ENCODE data around the gene ZRANB1.

ZRANB1 gene

GRCh38 chr10:125008689-125009638, 67.0 kb downstream of the ZRANB1 start:
- DNase-seq, result peak; percentile 10

GRCh38 chr10:125009661-125010161, 67.8 kb downstream of the ZRANB1 start:
- DNase-seq, result peak; percentile 3

- DNase-seq, result no peak
These were observed 68.4 kb downstream of the ZRANB1 start for GRCh38 chr10:125010362-125010761.

- DNase-seq, result no peak
These were observed 69.4 kb downstream of the ZRANB1 start for GRCh38 chr10:125011171-125011925.

- no peak for DNase-seq
These were observed 70.2 kb downstream of the ZRANB1 start for GRCh38 chr10:125011926-125012705.

GRCh38 chr10:125012851-125013528, 71.1 kb downstream of the ZRANB1 start:
- no peak for DNase-seq

GRCh38 chr10:125013529-125013872, 71.6 kb downstream of the ZRANB1 start:
- DNase-seq, result no peak

GRCh38 chr10:125014086-125014830, 72.3 kb downstream of the ZRANB1 start:
- no peak for DNase-seq

- DNase-seq, result no peak
These were observed 73.0 kb downstream of the ZRANB1 start for GRCh38 chr10:125014836-125015355.

- DNase-seq, result no peak
These were observed 73.5 kb downstream of the ZRANB1 start for GRCh38 chr10:125015356-125015944.

GRCh38 chr10:125016123-125016522, 74.2 kb downstream of the ZRANB1 start:
- DNase-seq, result no peak

GRCh38 chr10:125016611-125017202, 74.8 kb downstream of the ZRANB1 start:
- DNase-seq, result no peak

- DNase-seq, result no peak
These were observed 75.8 kb downstream of the ZRANB1 start for GRCh38 chr10:125017547-125018298.

GRCh38 chr10:125018576-125019143, 76.7 kb downstream of the ZRANB1 start:
- DNase-seq, result no peak

GRCh38 chr10:125020386-125020785, 78.5 kb downstream of the ZRANB1 start:
- DNase-seq, result no peak

- DNase-seq, result no peak
These were observed 78.9 kb downstream of the ZRANB1 start for GRCh38 chr10:125020871-125021270.

GRCh38 chr10:125021686-125022344, 79.9 kb downstream of the ZRANB1 start:
- no peak for DNase-seq

GRCh38 chr10:125022671-125023070, 80.7 kb downstream of the ZRANB1 start:
- no peak for DNase-seq

GRCh38 chr10:125023255-125023654, 81.3 kb downstream of the ZRANB1 start:
- DNase-seq, result no peak
